Embryonic facial prominence (tissue), 1 donor: ENCODE measurements around the gene SIX6.
"Not testable (repeated sequence)": the region's sequence is repeated elsewhere in the genome, so short reads cannot be mapped to it uniquely, and the experiment has no call there.

ENCODE experiments used
- DNase-seq: peaks from one replicate; pipeline ENCODE4 v3.0.0-alpha.2; 2016; ENCODE audit errors: extremely low spot score

Gene SIX6

GRCh38 chr14:60508707-60509437, at the start of gene SIX6:
TSS of gene SIX6 (plus strand) at chr14:60509146. CDS start at chr14:60509399, 253 bp downstream.
- peak; percentile 65 for DNase-seq

- DNase-seq = not testable (repeated sequence)
Measured at GRCh38 chr14:60480248-60480647, 28.7 kb upstream of the SIX6 start.

GRCh38 chr14:60482743-60483142, 26.2 kb upstream of the SIX6 start:
- no peak for DNase-seq

GRCh38 chr14:60485057-60485597, 23.8 kb upstream of the SIX6 start:
- DNase-seq = no peak

- peak; percentile 55 for DNase-seq
Measured at GRCh38 chr14:60485598-60486251, 23.2 kb upstream of the SIX6 start, which contains the start of gene C14orf39. TSS of gene C14orf39 (minus strand) at chr14:60486063. CDS start at chr14:60485078, 985 bp downstream.

DNA sequence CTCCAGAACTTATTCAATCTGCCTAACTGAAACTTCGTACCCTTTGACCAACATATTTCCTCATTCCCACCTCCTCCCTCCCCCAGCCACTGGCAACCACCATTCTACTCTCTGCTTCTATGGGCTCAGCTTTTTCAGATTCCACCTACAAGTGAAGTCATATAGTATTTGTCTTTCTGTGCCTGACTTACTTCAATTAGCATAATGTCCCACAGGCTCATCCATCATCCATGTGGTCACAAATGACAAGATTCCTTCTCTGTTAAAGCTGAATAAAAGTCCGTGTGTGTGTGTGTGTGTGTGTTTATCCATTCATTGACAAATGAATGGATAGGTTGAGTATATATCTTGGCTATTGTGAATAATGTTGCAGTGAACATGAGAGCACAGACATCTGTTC, 21.7 kb upstream of the SIX6 start:
- no peak for DNase-seq

- DNase-seq = no peak
Measured at GRCh38 chr14:60488175-60488574, 20.8 kb upstream of the SIX6 start.

DNA sequence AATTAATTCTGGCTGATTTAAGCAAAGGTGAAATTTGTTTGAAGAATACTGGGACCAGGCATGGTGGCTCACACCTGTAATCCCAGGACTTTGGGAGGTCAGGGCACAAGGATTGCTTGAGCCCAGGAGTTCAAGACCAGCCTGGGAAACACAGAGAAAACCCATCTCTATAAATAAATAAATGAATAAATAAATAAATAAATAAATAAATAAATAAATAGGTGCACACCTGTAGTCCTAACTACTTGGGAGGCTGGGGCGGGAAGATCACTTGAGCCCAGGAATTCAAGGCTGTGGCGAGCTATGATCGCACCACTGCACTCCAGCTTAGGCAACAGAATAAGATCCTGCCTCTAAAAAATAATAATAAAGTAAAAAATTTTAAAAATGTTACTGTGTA, 18.7 kb upstream of the SIX6 start:
- DNase-seq = no peak

DNA sequence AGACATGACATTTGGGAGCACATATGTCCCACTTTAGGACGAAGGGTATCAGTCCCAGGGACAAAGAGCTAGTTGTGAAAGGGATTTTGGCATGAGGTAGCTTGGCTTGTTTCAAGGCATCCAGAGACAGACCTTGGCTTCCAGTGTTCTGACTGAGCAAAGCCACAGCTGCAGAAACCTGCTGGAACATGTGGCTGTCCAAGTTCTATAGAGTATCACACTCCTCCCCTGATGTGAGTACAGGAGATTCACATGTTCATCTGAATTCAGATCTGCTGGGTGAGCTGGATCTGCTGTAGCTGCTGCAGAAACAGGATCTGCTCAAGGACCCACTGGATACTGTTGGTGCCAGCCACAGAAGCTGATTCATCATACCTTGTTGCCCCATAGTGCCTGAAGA, 13.0 kb upstream of the SIX6 start:
- DNase-seq = no peak

GRCh38 chr14:60502541-60502940, 6.4 kb upstream of the SIX6 start:
- DNase-seq = no peak

DNA sequence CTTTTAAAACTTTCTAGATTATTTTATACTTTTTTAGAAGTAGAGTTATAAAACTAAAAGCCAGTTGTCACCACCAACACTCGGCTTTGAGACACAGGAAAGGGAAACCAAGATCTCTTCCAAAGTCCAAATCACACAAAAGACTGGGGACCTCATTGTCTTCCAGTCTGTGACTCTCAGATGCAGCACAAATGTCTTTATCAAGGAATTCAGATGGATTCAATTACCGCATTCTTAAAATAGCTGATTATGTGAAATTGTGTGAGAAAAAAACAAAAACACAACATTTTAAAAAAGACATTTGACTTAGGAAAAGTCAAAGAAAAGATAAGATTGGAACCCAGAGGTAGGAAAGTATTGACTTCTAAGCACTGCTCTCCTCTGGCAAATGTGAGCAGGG, 3.5 kb upstream of the SIX6 start:
- DNase-seq = no peak

GRCh38 chr14:60506010-60506409, 2.9 kb upstream of the SIX6 start:
- DNase-seq = no peak

DNA sequence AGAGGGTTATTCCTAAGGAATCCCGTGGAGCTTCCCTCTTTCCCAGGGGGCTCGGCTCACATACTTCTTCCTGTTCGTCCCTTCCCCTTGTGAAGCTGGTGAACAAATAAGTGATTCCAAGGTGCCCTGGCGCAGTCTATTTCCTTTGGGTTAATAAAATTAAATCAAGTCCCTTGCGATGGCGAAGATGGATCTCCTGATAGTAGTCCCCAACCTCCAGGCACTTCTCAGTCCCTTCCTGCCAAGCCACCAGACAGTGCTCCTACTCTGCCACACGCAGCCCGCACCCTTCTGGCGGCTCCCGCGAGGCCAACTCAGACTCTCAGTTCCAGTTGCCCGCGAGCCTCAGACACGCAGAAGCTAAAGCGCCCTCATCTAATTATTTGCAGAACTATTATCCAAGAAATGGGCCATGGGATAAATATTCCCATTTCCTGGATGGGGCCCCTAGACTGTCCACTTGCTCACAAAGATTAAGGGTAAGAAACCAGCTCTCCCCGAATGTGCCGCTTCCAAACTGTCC, 2.4 kb upstream of the SIX6 start:
- no peak for DNase-seq

GRCh38 chr14:60506985-60507829, 1.7 kb upstream of the SIX6 start:
- no peak for DNase-seq

DNA sequence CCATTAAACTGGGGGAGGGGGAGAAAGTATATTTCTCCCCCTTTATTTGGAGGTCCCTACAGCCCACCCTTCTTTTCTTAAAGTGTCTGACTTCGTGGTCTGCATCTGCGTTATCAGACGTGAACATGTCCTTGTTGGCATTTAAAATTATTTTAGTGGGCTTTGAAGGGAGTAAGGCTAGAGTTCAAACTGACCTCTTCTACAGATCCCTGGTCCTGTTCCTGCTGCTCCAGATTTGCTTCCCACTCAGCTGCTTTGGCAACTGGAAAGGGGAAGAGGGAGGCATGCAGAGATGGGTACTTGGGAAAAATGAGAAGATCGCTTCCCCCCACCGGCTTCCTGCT, 611 bp upstream of the SIX6 start:
- no peak for DNase-seq

DNA sequence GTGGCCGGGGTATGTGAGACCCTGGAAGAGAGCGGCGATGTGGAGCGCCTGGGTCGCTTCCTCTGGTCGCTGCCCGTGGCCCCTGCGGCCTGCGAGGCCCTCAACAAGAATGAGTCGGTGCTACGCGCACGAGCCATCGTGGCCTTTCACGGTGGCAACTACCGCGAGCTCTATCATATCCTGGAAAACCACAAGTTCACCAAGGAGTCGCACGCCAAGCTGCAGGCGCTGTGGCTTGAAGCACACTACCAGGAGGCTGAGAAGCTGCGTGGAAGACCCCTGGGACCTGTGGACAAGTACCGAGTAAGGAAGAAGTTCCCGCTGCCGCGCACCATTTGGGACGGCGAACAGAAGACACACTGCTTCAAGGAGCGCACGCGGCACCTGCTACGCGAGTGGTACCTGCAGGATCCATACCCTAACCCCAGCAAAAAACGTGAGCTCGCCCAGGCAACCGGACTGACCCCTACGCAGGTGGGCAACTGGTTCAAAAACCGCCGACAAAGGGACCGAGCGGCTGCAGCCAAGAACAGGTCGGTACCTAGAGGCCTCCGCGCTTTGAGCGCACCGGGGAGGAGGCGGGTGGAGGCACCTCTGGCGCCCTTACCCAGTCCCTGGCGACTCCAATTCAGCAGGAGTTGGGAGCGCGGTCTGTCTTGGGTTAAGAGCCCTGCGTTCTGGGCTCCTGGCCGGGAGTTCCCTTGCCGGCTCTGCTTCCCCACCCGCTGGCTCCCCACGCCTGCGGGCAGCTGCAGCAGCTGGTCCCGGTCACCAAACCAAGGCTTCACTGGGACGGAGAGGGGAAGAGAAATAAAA, 700 bp downstream of the SIX6 start:
- DNase-seq = no peak

- no peak for DNase-seq
Measured at GRCh38 chr14:60510254-60510950, 1.5 kb downstream of the SIX6 start.

GRCh38 chr14:60510951-60511599, 2.1 kb downstream of the SIX6 start:
- no peak for DNase-seq

DNA sequence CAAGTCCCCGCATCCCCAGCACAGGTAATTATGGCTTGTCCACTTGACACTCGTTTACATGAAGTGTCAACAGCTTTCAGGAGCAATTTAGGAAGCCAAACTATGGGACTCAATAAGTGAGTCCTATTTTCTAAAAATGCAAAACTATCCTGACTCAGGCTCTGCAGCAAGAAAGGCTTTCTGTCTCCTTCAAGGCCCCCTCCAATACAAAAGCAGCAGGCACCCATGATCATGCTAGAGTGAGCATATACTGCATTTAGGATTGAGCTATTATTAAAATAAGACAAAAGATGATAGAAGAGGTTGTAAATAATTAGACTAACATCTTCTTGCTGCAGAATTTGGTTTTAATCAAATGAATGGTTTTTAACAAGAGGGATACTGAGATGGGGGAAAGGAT, 3.2 kb downstream of the SIX6 start:
- no peak for DNase-seq

DNA sequence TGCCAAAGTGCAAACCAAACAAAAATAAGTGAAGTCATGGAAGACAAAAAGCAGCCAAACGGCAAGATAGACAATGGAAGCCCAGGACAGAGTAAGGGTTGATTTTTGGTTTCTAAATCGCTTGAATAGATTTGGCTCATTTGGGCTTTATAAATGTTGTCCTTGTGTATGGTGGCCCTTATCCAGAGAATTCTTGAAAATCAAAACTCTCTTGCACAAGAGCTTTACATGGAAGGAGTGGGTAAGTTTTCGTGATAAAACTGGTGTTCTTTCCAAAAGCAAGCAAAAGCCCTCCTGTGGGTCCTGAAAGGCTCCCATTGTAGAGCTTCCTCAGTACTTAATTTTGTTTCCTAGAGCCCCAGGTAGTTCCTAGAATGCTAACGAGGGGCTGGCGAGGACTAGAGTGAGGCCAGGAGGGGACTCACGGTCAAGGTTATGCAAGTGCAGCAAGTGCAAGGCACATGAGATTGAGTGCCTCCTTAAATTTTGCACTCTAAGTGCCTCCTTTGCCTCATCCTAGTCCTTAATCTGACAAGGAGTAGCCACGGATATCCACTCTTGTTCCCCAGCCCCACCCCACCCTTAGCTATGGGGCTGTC, 4.1 kb downstream of the SIX6 start:
- DNase-seq = no peak
